B cell (primary cell): Measurements from ENCODE around the gene MSANTD3. TPM values are rescaled to one million over a fixed set of nuclear protein-coding genes. Genes with fewer than 3 reads are reported as not detected.

ENCODE experiments used
- ATAC-seq: fragments of 200-7000 bp; cut with Tn5 transposase; one replicate; pipeline ENCODE4 v1.10.0; 2021; ENCODE audit warnings: low read depth, mild to moderate bottlenecking, moderate number of reproducible peaks, moderate library complexity
- CTCF ChIA-PET: fragments of 350-600 bp; sonication (Branson Sonifier 250); formaldehyde crosslinking; loops from one replicate; lab custom pipeline; 2021; ENCODE audit warnings: antibody characterized with exemption, inconsistent platforms; lab: Charles Lee
- POLR2A ChIA-PET: fragments of 350-600 bp; sonication (Branson Sonifier 250); formaldehyde crosslinking; loops from one replicate; lab custom pipeline; 2021; ENCODE audit warnings: antibody characterized with exemption; lab: Charles Lee
- DNase-seq: peaks from one replicate; pipeline ENCODE4 v3.0.0; 2013
- H2AFZ ChIP-seq: 2 replicates; pipeline ENCODE4 v1.6.1; 2012; ENCODE audit warnings: mild to moderate bottlenecking, low read depth, low read length; ENCODE audit not compliant: insufficient read depth, poor library complexity, severe bottlenecking
- H3K27ac ChIP-seq, 2 donors: 1 replicate in 1 of 2; 2 replicates in 1 of 2; pipeline ENCODE4 v1.5.1; 2012 to 2013; ENCODE audit warnings: low read length in 2 of 2, mild to moderate bottlenecking in 2 of 2, moderate library complexity in 1 of 2
- H3K27me3 ChIP-seq, 4 experiments: fragments of 200-600 bp in 1 of 4; sonication (generic) in 1 of 4; replicated peaks in 1 of 4; 1 replicate in 2 of 4; 2 replicates in 2 of 4; pipeline versions ENCODE4 v1.6.1 to v1.7.0; 2013 to 2016; ENCODE audit warnings: low read length in 3 of 4, mild to moderate bottlenecking in 2 of 4, mixed read lengths in 1 of 4, moderate library complexity in 1 of 4; ENCODE audit not compliant: insufficient read depth in 4 of 4, control insufficient read depth in 3 of 4; ENCODE audit errors: control extremely low read depth in 1 of 4
- H3K36me3 ChIP-seq, 2 experiments: replicated peaks in 1 of 2; 1 replicate in 1 of 2; 2 replicates in 1 of 2; pipeline versions ENCODE4 v1.6.1 to v1.7.1; 2013; ENCODE audit warnings: low read length in 1 of 2; ENCODE audit not compliant: insufficient read depth in 2 of 2, control insufficient read depth in 1 of 2; ENCODE audit errors: control extremely low read depth in 1 of 2, extremely low read depth in 1 of 2
- H3K4me1 ChIP-seq, 2 donors: fragments of 200-600 bp in 1 of 2; sonication (generic) in 1 of 2; 1 replicate in 1 of 2; 2 replicates in 1 of 2; pipeline versions ENCODE4 v1.5.1 to v1.6.1; 2013 to 2017; ENCODE audit warnings: low read length in 2 of 2; ENCODE audit not compliant: control insufficient read depth in 2 of 2, insufficient read depth in 2 of 2
- H3K4me2 ChIP-seq: replicated peaks from 2 replicates; pipeline ENCODE3; 2012; ENCODE audit warnings: mild to moderate bottlenecking, low read depth, low read length; ENCODE audit not compliant: poor library complexity, severe bottlenecking
- H3K4me3 ChIP-seq, 5 experiments: fragments of 200-600 bp in 1 of 5; sonication (generic) in 1 of 5; 1 replicate in 3 of 5; 2 replicates in 2 of 5; pipeline versions ENCODE4 v1.5.1 to v1.7.0; 2011 to 2016; ENCODE audit warnings: low read length in 4 of 5, mild to moderate bottlenecking in 4 of 5, low read depth in 2 of 5, control low read depth in 1 of 5, moderate library complexity in 1 of 5; ENCODE audit not compliant: insufficient read depth in 1 of 5; ENCODE audit errors: control extremely low read depth in 1 of 5, extremely low read depth in 1 of 5
- H3K79me2 ChIP-seq: fragments of 200-600 bp; sonication (generic); one replicate; pipeline ENCODE4 v1.6.0; 2016; ENCODE audit warnings: low read length; ENCODE audit not compliant: control insufficient read depth, insufficient read depth
- H3K9ac ChIP-seq: fragments of 200-600 bp; sonication (generic); 2 replicates; pipeline ENCODE4 v1.6.1; 2017; ENCODE audit warnings: mild to moderate bottlenecking, low read length, moderate library complexity
- H3K9me3 ChIP-seq, 3 donors: one replicate each; pipeline versions ENCODE4 v1.6.1 to v1.7.1; 2013; ENCODE audit warnings: low read length in 2 of 3; ENCODE audit not compliant: control insufficient read depth in 2 of 3, insufficient read depth in 1 of 3; ENCODE audit errors: control extremely low read depth in 1 of 3
- H4K20me1 ChIP-seq: 2 replicates; pipeline ENCODE4 v1.6.0; 2012; ENCODE audit warnings: mild to moderate bottlenecking, low read length; ENCODE audit not compliant: insufficient read depth, control insufficient read depth, poor library complexity, severe bottlenecking
- H3K27ac Mint-ChIP-seq: one replicate; pipeline ENCODE4 v1.8.0; 2021; ENCODE audit warnings: mixed read lengths
- H3K27me3 Mint-ChIP-seq: one replicate; pipeline ENCODE4 v1.8.0; 2021; ENCODE audit warnings: mixed read lengths
- H3K4me1 Mint-ChIP-seq: one replicate; pipeline ENCODE4 v1.8.0; 2021; ENCODE audit warnings: mixed read lengths
- H3K4me3 Mint-ChIP-seq: one replicate; pipeline ENCODE4 v1.8.0; 2021; ENCODE audit warnings: mixed read lengths
- H3K9me3 Mint-ChIP-seq: one replicate; pipeline ENCODE4 v1.8.0; 2022; ENCODE audit warnings: mixed read lengths; ENCODE audit not compliant: insufficient read depth
- CTCF ChIP-seq: fragments of 200-600 bp; IDR thresholded peaks from one replicate; pipeline ENCODE4 v1.8.0; 2022; ENCODE audit warnings: antibody characterized with exemption, mild to moderate bottlenecking
- EZH2 ChIP-seq: IDR thresholded peaks from 2 replicates; pipeline ENCODE4 v1.6.1; 2012; ENCODE audit warnings: borderline replicate concordance, low read depth, mild to moderate bottlenecking, moderate library complexity, low read length; ENCODE audit not compliant: insufficient read depth, poor library complexity, severe bottlenecking
- WGBS: methylation state at CpG from one replicate; pipeline ENCODE4 v1.1.5; 2013; ENCODE audit warnings: missing lambda C conversion rate; ENCODE audit not compliant: insufficient coverage; 5-methylcytosine and 5-hydroxymethylcytosine counted together
- intact Hi-C: fragments of 100-400 bp; cut with micrococcal nuclease; formaldehyde crosslinking; loops from one replicate; pipeline ENCODE4 v1.10.0; 2022
- polyA plus RNA-seq: library from polyadenylated mRNA; depleted of rRNA; stranded (reverse); fragments of >200 nt; gene quantifications from 2 replicates; pipeline ENCODE4 v1.2.3, GENCODE V29; 2012
- total RNA-seq, 2 donors: library from RNA; stranded (reverse); fragments of 120-200 nt in 1 of 2; gene quantifications; 1 replicate in 1 of 2; 2 replicates in 1 of 2; pipeline versions ENCODE4 v1.2.3 to v1.2.4, GENCODE V29; 2013 to 2022

MSANTD3 gene
- total and polyA plus RNA-seq, 2 donors (not counting 1 experiment from before 2014, with no cell fraction given), result 5.9 to 12.1 TPM

DNA sequence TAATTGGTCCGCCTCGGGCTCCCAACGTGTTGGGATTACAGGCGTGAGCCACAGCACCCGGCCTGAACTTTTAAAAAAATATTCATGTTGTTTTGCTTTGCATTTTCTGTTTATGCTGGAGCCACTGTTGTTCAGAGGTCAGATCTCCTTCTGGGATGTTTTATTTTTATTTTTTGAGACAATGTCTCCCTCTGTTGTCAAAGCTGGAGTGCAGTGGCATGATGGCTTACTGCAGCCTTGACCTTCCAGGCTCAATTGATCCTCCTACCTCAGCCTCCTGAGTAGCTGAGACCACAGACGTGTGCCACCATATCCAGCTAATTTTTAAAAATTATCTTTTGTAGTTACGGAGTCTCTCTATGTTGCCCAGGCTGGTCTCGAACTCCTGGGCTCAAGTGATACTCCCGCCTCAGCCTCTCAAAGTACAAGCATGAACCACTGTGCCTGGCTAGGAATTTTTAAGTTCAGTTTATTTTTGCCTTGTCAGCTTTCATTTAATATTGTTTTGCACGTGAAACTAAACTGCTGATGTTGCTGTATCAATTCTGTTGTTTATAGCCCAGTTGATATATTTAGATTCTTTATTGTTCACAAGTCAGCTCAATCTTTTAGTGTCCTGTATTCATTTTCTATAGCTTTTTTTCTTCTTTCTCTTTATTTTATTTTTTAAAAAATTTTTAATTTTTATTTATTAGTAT lies 59.7 kb downstream of the MSANTD3 start:
- peaks cover 5% of the 10 kb centered on the region for H3K27me3 Mint-ChIP-seq
- intact Hi-C loops, result no loop called here
- WGBS, result 94% methylated on average over 9 of the region's 10 CpGs

More for the DNA sequence above, 59.7 kb downstream of the MSANTD3 start:
- CTCF ChIA-PET, result no interaction called here
- H3K9ac ChIP-seq, result no peak overlapping the region
- H3K4me1 Mint-ChIP-seq, result no peaks in the 10 kb centered on the region
- H3K9me3 ChIP-seq, result no peaks in the 10 kb centered on the region
- H2AFZ ChIP-seq, result no peak overlapping the region
- H3K79me2 ChIP-seq, result no peaks in the 10 kb centered on the region
- no peak overlapping the region for H3K4me3 Mint-ChIP-seq
- no peak overlapping the region for H3K4me3 ChIP-seq
- H3K9me3 Mint-ChIP-seq, result peaks cover 2% of the 10 kb centered on the region
- H3K27me3 ChIP-seq, result no peaks in the 10 kb centered on the region
- no peak overlapping the region for H3K4me2 ChIP-seq
- no peak for DNase-seq
- no peak overlapping the region for H3K27ac ChIP-seq
- no peak overlapping the region for H3K27ac Mint-ChIP-seq
- no peaks in the 10 kb centered on the region for H4K20me1 ChIP-seq
- H3K4me1 ChIP-seq, result no peaks in the 10 kb centered on the region
- ATAC-seq, result no peak
- POLR2A ChIA-PET, result no interaction called here
- no peaks in the 10 kb centered on the region for H3K36me3 ChIP-seq
- TF ChIP-seq CTCF, result no peak
- no peak for TF ChIP-seq EZH2
